Smooth muscle cell (in vitro differentiated cells): ENCODE data around the gene FAM171A2. TPM values are rescaled to one million over a fixed set of nuclear protein-coding genes. Genes with fewer than 3 reads are reported as not detected.

Experiments
- DNase-seq: peaks from one replicate; lab custom pipeline; 2025; ENCODE audit not compliant: unreplicated experiment; lab: John Stamatoyannopoulos, UW
- H2AFZ ChIP-seq: fragments of 200-600 bp; sonication (generic); 2 replicates; pipeline ENCODE4 v1.6.0; 2016; ENCODE audit warnings: antibody characterized with exemption, low read depth, mild to moderate bottlenecking
- H3F3A ChIP-seq: fragments of 200-600 bp; sonication (generic); 2 replicates; pipeline ENCODE4 v1.6.0; 2017; ENCODE audit warnings: antibody characterized with exemption, low read depth
- H3K27ac ChIP-seq: fragments of 200-600 bp; sonication (generic); 2 replicates; pipeline ENCODE4 v1.5.1; 2016; ENCODE audit warnings: low read depth, mild to moderate bottlenecking
- H3K27me3 ChIP-seq: fragments of 200-600 bp; sonication (generic); 2 replicates; pipeline ENCODE4 v1.6.1; 2016; ENCODE audit warnings: low read depth, mild to moderate bottlenecking
- H3K36me3 ChIP-seq: fragments of 200-600 bp; sonication (generic); 2 replicates; pipeline ENCODE4 v1.5.1; 2016; ENCODE audit warnings: low read depth
- H3K4me1 ChIP-seq: fragments of 200-600 bp; sonication (generic); 2 replicates; pipeline ENCODE4 v1.5.1; 2016; ENCODE audit warnings: low read depth
- H3K4me2 ChIP-seq: fragments of 200-600 bp; sonication (generic); 2 replicates; pipeline ENCODE4 v1.6.0; 2016; ENCODE audit warnings: mild to moderate bottlenecking
- H3K4me3 ChIP-seq: fragments of 200-600 bp; sonication (generic); 2 replicates; pipeline ENCODE4 v1.5.1; 2016; ENCODE audit warnings: mild to moderate bottlenecking
- H3K79me2 ChIP-seq: fragments of 200-600 bp; sonication (generic); 2 replicates; pipeline ENCODE4 v1.6.0; 2016; ENCODE audit warnings: low read depth, mild to moderate bottlenecking
- H3K9ac ChIP-seq: fragments of 200-600 bp; sonication (generic); 2 replicates; pipeline ENCODE4 v1.6.0; 2016; ENCODE audit warnings: low read depth
- H3K9me3 ChIP-seq: fragments of 200-600 bp; sonication (generic); replicated peaks from 2 replicates; pipeline ENCODE4 v1.5.1; 2016; ENCODE audit warnings: low read depth
- H4K20me1 ChIP-seq: fragments of 200-600 bp; sonication (generic); 2 replicates; pipeline ENCODE4 v1.6.0; 2016; ENCODE audit warnings: low read depth
- CTCF ChIP-seq: fragments of 200-600 bp; sonication (generic); IDR thresholded peaks from 2 replicates; pipeline ENCODE4 v1.5.1; 2017; ENCODE audit warnings: borderline replicate concordance, mild to moderate bottlenecking, antibody characterized with exemption; ENCODE audit not compliant: insufficient read depth, poor library complexity, severe bottlenecking
- WGBS: methylation state at CpG from one replicate; pipeline ENCODE4 v1.1.7; 2016; ENCODE audit warnings: low lambda C conversion rate; 5-methylcytosine and 5-hydroxymethylcytosine counted together
- polyA plus RNA-seq: library from polyadenylated mRNA; unstranded; fragments of >200 nt; fragmentation: Nextera tagmentation; extraction: Ambion mirVana; gene quantifications from 2 replicates; pipeline ENCODE4 v1.2.1, GENCODE V29; 2016
- total RNA-seq: library from RNA; depleted of rRNA; stranded (reverse); fragments of >200 nt; gene quantifications from 2 replicates; pipeline ENCODE4 v1.2.3, GENCODE V29; 2014

The FAM171A2 gene
- total and polyA plus RNA-seq, 2 experiments from 2014 or later, result 28.4 to 31.5 TPM

GRCh38 chr17:44390250-44390870, 26.7 kb upstream of the FAM171A2 start:
- no peak for TF ChIP-seq CTCF
- Histone ChIP-seq H3K4me3 (no peak overlapping the region), H3K9me3 (no peaks in the 10 kb centered on the region), H3K27ac (no peak overlapping the region), H4K20me1 (no peaks in the 10 kb centered on the region), H3K4me2 (no peak overlapping the region), H2AFZ (no peak overlapping the region), H3K9ac (no peak overlapping the region), H3K27me3 (no peaks in the 10 kb centered on the region), H3K79me2 (no peaks in the 10 kb centered on the region), H3F3A (no peaks in the 10 kb centered on the region), H3K36me3 (no peaks in the 10 kb centered on the region), H3K4me1 (no peaks in the 10 kb centered on the region)
- no peak for DNase-seq
- WGBS, result 92% methylated on average over 10 of the region's 10 CpGs

GRCh38 chr17:44389723-44390202, 26.1 kb upstream of the FAM171A2 start:
- H3K79me2 ChIP-seq, result no peaks in the 10 kb centered on the region
- no peak overlapping the region for H3K9ac ChIP-seq
- H2AFZ ChIP-seq, result no peak overlapping the region
- H3K27ac ChIP-seq, result no peak overlapping the region
- WGBS, result 96% methylated on average over 6 of the region's 6 CpGs
- no peaks in the 10 kb centered on the region for H4K20me1 ChIP-seq
- no peak for TF ChIP-seq CTCF
- H3K4me1 ChIP-seq, result no peaks in the 10 kb centered on the region
- H3K9me3 ChIP-seq, result no peaks in the 10 kb centered on the region
- no peak overlapping the region for H3K4me2 ChIP-seq
- H3K27me3 ChIP-seq, result peaks cover 3% of the 10 kb centered on the region
- H3F3A ChIP-seq, result no peaks in the 10 kb centered on the region
- no peak for DNase-seq
- no peak overlapping the region for H3K4me3 ChIP-seq
- H3K36me3 ChIP-seq, result no peaks in the 10 kb centered on the region

- Histone ChIP-seq H3K27ac (no peak within 1 kb of the TSS), H3K79me2 (no peaks in the 10 kb centered on the region), H2AFZ (no peak within 1 kb of the TSS), H3F3A (no peaks in the 10 kb centered on the region), H4K20me1 (no peaks in the 10 kb centered on the region), H3K9me3 (no peaks in the 10 kb centered on the region), H3K4me3 (no peak within 1 kb of the TSS), H3K4me2 (no peak within 1 kb of the TSS), H3K9ac (no peak within 1 kb of the TSS), H3K27me3 (peaks cover 7% of the 10 kb centered on the region), H3K4me1 (no peaks in the 10 kb centered on the region), H3K36me3 (no peaks in the 10 kb centered on the region)
- TF ChIP-seq CTCF, result no peak
- DNase-seq, result no peak
- WGBS, result 71% methylated on average over 1 of the region's 1 CpG
Observed at GRCh38 chr17:44389281-44389680, 25.6 kb upstream of the FAM171A2 start, which contains the start of gene ITGA2B. ITGA2B (minus strand) TSS chr17:44389649; CDS start chr17:44389473, 176 bp downstream.

- H3F3A ChIP-seq, result no peaks in the 10 kb centered on the region
- no peaks in the 10 kb centered on the region for H4K20me1 ChIP-seq
- H3K4me3 ChIP-seq, result no peak overlapping the region
- peaks cover 13% of the 10 kb centered on the region for H3K27me3 ChIP-seq
- no peak overlapping the region for H3K27ac ChIP-seq
- H3K9me3 ChIP-seq, result no peaks in the 10 kb centered on the region
- no peak for DNase-seq
- no peaks in the 10 kb centered on the region for H3K79me2 ChIP-seq
- H3K4me1 ChIP-seq, result no peaks in the 10 kb centered on the region
- H3K36me3 ChIP-seq, result no peaks in the 10 kb centered on the region
- no peak overlapping the region for H3K4me2 ChIP-seq
- no peak overlapping the region for H2AFZ ChIP-seq
- WGBS, result 100% methylated on average over 1 of the region's 2 CpGs
- no peak overlapping the region for H3K9ac ChIP-seq
- no peak for TF ChIP-seq CTCF
Observed at GRCh38 chr17:44387804-44388203, 24.2 kb upstream of the FAM171A2 start.
